GF-D8 (cell line): ENCODE results near the gene RAB6A.

Experiments
- DNase-seq: peaks from one replicate; lab custom pipeline; 2025; lab: John Stamatoyannopoulos, UW

RAB6A gene

DNA sequence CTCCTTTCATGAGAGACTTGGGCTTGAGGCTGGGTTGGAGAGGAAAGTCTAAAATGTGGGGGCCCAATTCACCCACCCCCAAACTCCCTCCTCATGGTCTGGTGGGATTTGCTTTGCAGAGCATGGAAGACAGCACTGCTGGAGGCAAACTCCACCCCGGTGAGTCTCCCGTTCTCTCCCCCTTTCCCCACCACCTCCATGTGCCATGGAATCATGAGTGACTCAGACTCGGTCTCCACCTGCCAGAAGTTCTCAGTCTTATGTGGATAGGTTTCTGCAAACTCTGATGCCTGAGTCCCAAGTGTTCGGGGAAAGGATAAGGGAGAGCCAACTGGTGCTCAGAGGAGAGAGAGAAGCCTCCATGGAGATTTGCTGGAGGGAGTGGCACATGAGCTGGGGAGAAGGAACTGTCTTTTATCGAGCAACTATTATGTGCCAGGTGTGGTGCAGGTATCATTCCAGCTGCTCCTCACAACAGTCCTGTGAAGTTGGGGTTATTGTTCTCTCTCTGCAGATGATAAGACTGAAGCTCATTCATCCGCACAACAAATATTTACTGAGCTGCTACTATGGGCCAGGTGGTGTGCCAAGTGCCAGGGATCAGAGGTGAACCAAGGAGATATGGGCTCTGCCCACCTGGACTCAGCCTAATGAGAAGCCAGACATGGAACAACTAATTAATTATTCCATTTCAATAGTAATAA lies 107.9 kb downstream of the RAB6A start:
- DNase-seq: no peak

DNA sequence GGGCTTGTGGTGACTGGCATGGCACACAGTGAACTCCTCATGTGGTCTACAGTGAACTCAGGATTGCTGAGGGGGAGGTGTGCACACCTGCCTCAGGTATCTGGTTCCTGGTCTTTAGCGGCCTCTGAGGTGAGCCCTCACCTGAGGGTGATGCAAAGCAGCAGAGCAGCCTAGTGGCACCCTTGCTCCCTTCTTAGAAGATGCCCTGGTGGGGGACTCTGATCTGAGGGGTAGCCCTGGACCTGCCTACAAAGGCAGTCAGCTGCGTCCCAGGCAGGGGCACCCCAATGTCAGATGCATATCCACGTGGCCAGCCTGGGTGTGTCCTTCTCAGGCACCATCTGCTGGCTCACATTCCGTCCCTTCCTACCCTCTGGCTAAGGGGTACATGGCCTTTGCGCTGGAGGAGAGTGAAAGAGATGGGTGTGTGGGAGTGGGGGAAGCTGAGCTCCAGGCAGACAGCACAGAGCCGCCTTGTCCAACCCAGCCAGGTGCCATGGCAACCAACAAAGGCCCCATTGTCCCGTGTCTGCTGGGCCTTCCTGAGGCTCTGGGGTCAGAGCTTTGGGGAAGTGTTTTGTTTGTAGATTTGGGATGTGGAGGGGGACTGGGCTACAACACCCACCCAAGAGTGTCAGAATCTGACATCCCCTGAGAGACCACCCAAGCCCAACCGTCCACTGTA lies 108.7 kb downstream of the RAB6A start:
- DNase-seq: no peak

- DNase-seq: no peak
These were observed 109.2 kb downstream of the RAB6A start for GRCh38 chr11:73651661-73652045.

DNA sequence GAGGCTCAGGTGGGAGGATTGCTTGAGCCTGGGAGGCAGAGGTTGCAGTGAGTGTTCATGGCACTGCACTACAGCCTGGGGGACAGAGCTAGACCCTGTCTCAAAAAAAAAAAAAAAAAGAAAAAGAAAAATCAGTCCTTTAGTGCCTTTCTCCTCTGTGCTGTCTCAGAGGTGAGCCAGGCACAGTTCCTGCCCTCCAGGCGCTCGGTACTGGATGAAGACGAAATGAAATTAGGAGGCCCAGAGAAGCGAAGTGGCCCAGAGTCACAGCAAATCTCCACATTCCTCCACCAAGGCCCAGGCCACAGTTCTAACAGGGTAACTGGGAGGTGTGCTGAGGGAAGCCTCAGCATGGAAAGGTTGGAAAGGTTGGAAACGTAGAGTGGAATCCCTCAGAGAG lies 109.6 kb downstream of the RAB6A start:
- DNase-seq: no peak

DNA sequence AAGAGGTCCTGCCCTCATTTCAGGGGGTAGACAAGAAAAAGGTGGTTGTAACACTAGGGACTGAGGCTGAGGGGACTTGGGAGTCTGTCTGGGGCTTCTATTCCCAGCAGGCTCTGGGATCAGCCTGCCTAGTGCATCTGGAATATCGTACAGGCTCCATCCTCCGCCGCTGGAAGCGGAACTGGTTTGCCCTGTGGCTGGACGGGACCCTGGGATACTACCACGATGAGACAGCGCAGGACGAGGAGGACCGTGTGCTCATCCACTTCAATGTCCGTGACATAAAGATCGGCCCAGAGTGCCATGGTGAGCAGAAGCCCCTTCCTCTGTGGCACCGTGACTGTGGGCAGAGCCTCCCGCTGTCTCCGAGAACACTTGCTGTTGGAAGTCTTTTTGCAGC lies 110.5 kb downstream of the RAB6A start:
- no peak for DNase-seq

DNA sequence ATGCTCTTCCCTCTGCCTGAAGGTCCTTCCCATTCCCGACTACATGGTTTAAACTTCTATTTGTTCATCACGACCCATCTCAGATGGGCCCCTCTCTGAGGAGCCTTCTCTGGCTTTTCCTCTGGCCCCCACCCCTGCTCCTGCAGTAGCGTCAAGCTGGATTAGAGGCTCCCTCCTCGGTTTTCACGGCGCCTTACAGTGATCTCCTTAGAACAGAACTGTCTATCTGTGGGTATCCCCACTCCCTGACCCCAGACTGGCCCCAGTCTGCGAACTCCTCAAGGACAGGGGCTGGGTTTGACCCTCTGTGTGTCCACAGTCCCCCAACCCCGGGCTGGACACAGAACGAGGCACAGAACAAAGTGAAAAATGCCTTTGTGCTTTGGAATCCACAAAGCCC lies 111.7 kb downstream of the RAB6A start:
- DNase-seq: no peak

- DNase-seq: no peak
These were observed 112.3 kb downstream of the RAB6A start for GRCh38 chr11:73648571-73649046.

GRCh38 chr11:73648121-73648520 lies 112.8 kb downstream of the RAB6A start:
- no peak for DNase-seq

- no peak for DNase-seq
These were observed 113.3 kb downstream of the RAB6A start for GRCh38 chr11:73647459-73648100.

GRCh38 chr11:73645972-73646631 lies 114.8 kb downstream of the RAB6A start, which contains the start of gene PLEKHB1:
Gene PLEKHB1 (plus strand): TSS chr11:73646581. CDS start chr11:73646609, 28 bp downstream.
- DNase-seq: no peak

- DNase-seq: no peak
These were observed 115.5 kb downstream of the RAB6A start for GRCh38 chr11:73645121-73645969.

DNA sequence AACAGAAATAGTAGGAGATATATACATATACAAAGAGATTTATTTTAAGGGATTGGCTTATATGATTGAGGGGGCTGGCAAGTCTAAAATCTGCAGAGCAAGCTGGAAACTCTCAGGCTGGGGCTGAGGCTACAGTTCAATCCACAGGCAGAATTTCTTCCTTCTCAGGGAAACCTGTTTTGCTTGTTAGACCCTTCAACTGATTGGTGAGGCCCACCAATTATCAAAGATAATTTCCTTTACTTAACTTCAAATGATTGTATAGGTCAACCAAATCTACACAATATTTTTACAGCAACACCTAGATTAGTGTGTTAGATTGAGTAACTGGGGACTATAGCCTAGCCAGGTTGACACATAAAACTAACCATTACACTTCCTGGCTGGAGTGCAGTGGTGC lies 119.2 kb downstream of the RAB6A start:
- no peak for DNase-seq

DNA sequence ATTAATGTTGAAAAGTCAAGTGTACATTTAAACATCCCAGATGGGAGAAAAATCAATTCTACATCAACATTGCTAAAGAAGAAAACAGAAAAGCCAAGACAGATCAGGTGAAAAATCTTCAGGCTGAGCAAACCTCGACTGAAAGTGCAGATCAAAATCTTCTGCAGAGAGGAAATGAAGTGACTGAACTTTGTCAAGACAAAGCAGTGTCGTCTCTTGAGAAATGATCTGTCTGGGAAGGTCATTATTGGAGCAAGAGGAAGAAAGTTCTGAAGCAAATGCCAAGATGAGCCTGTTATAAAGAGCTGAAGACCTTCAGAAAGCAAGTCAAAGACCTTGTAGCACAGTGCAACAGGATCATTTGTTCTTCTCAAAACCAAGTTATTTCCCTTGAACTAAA lies 120.3 kb downstream of the RAB6A start:
- DNase-seq: no peak

- DNase-seq: no peak
These were observed 123.9 kb downstream of the RAB6A start for GRCh38 chr11:73637012-73637411.

DNA sequence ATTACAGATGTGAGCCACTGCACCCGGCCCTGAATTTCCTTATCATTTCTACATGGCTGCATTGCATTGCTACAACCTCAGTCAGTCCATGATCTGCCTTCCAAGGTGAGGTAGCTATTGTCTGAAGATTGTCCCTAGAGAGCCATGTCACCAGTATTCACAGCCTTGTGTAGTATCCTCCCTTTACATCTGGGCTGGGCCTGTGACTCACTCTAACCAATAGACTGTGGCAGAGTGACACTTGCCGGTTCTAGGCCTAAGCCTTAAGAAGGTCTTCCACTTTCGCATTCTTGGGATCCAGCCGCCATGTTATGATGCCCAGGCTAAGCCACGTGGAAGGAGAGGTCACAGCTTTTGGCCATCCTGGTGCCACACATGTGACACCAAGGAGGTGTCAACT lies 124.6 kb downstream of the RAB6A start:
- no peak for DNase-seq

DNA sequence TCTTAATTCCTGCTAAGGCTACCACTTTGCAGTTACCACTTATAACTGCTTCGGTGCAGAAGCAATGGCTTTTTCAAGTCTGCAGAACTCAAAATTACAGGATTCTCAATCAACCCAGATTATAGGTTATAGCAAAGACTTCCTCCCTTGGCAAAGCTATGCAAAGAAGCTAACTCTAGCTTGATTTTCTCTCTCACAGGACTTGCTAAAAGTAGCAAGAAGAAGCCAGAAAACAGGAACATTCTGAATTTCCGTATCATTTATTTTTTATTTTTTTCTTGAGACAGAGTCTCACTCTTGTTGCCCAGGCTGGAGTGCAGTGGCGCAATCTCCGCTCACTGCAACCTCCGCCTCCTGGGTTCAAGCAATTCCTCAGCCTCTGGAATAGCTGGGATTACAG lies 125.2 kb downstream of the RAB6A start:
- DNase-seq: no peak

DNA sequence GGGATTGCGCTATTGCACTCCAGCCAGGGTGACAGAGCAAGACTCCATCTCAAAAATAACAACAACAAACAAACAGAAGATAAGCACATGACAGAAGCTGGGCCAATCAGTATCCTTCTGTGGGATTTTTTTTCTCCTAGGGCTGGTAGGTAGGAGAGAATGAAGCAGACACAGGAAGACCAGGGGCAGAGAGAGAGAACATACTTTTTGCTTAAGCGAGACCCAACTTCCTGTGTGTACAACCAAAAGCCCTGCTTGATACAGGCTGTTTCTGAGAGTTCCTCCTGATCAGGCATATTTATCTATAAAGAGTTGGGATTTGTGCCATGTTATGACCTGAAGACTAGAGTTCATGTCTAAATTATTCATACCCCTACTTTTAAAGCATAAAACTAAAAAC lies 126.9 kb downstream of the RAB6A start:
- no peak for DNase-seq

DNA sequence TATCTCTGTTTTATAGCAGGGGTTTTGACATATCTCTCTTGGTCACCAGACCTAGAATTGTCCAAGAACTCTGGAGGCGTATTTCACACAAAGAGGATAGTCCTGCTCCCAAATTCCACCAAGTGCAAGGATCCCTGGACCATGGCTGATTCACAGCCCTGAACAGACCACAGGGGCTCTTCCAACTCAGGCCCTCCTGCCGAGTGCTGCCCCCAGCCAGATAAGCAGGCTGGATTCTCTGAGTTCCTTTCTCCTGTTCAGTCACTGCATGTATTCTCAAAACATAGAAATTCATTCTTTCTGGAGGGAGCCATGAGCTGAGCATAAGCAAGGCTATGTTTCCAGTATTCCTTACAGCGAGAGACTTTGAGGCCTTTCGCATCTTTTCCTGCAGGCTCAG lies 127.9 kb downstream of the RAB6A start:
- no peak for DNase-seq

GRCh38 chr11:73629907-73630306 lies 131.0 kb downstream of the RAB6A start:
- DNase-seq: no peak

- DNase-seq: no peak
These were observed 135.1 kb downstream of the RAB6A start for GRCh38 chr11:73625696-73626318.
